MCF 10A (cell line): ENCODE measurements around the gene MRPL24. TPM values are rescaled to one million over a fixed set of nuclear protein-coding genes. Genes with fewer than 3 reads are reported as not detected.

Source experiments
- BruUV-seq: library from RNA; stranded (reverse); fragments of 400-500 nt; replicated peaks from 2 replicates; lab custom pipeline; 2021; lab: Mats Ljungman, UMichigan
- CTCF ChIA-PET: fragments of 300-600 bp; sonication (Branson Sonifier 250); formaldehyde crosslinking; extraction: SDS; loops from one replicate; lab custom pipeline; 2021; ENCODE audit warnings: antibody characterized with exemption, inconsistent platforms; lab: Yijun Ruan, JAX
- POLR2A ChIA-PET: fragments of 300-600, 350-650 bp; sonication (Branson Sonifier 250); formaldehyde crosslinking; extraction: SDS; loops from one replicate; lab custom pipeline; 2020; ENCODE audit warnings: antibody characterized with exemption, inconsistent platforms; lab: Yijun Ruan, JAX
- DNase-seq: peaks from one replicate; pipeline ENCODE4 v3.0.0-alpha.2; 2018; ENCODE audit not compliant: unreplicated experiment
- H3K27ac Mint-ChIP-seq: one replicate; pipeline ENCODE4 v1.8.0; 2022; ENCODE audit warnings: mild to moderate bottlenecking, low read depth, mixed read lengths; ENCODE audit not compliant: unreplicated experiment
- H3K27me3 Mint-ChIP-seq: one replicate; pipeline ENCODE4 v1.8.0; 2022; ENCODE audit warnings: mixed read lengths; ENCODE audit not compliant: insufficient read depth, unreplicated experiment
- H3K36me3 Mint-ChIP-seq: one replicate; pipeline ENCODE4 v1.8.0; 2022; ENCODE audit warnings: mild to moderate bottlenecking, moderate library complexity, mixed read lengths; ENCODE audit not compliant: insufficient read depth, unreplicated experiment
- H3K4me1 Mint-ChIP-seq: one replicate; pipeline ENCODE4 v1.8.0; 2022; ENCODE audit warnings: mixed read lengths; ENCODE audit not compliant: insufficient read depth, unreplicated experiment
- H3K4me3 Mint-ChIP-seq: one replicate; pipeline ENCODE4 v1.8.0; 2022; ENCODE audit warnings: mild to moderate bottlenecking, moderate library complexity, mixed read lengths; ENCODE audit not compliant: unreplicated experiment
- H3K9me3 Mint-ChIP-seq: one replicate; pipeline ENCODE4 v1.8.0; 2022; ENCODE audit warnings: mixed read lengths; ENCODE audit not compliant: unreplicated experiment
- CTCF ChIP-seq: fragments of 200-600 bp; IDR thresholded peaks from one replicate; pipeline ENCODE4 v1.8.0; 2022; ENCODE audit warnings: antibody characterized with exemption, mild to moderate bottlenecking; ENCODE audit not compliant: unreplicated experiment
- intact Hi-C: fragments of 100-400 bp; cut with micrococcal nuclease; formaldehyde crosslinking; loops from 2 replicates; pipeline ENCODE4 v1.14.1; 2022
- total RNA-seq: library from RNA; stranded (reverse); gene quantifications from 2 replicates; pipeline ENCODE4 v1.2.3, GENCODE V29; 2022

MRPL24 gene
- total RNA-seq, 1 experiment from 2014 or later = 233 TPM

GRCh38 chr1:156727926-156728598 lies 12.8 kb downstream of the MRPL24 start, which contains the start of gene METTL25B:
TSS of gene METTL25B (plus strand) at chr1:156728469. CDS start at chr1:156729105, 636 bp downstream.
- Mint-ChIP-seq H3K4me3 (no peak within 1 kb of the TSS), H3K27me3 (no peaks in the 10 kb centered on the region), H3K9me3 (no peaks in the 10 kb centered on the region), H3K4me1 (peaks cover 32% of the 10 kb centered on the region), H3K36me3 (peaks cover 13% of the 10 kb centered on the region), H3K27ac (no peak within 1 kb of the TSS)
- BruUV-seq = no TSS peak
- POLR2A ChIA-PET = interaction anchor here (0.7 to 8.9 kb wide), 30 partner anchors 8 to 271 kb away, joined by 3 to 231 read pairs (median 5); partner anchors contain the start of genes HDGF, MRPL24, NAXE and PRCC
- TF ChIP-seq CTCF = no peak
- intact Hi-C loops = no loop called here
- CTCF ChIA-PET = interaction anchor here (0.6 to 39.7 kb wide), 18 partner anchors 15 to 199 kb away, joined by 4 to 2415 read pairs (median 24); partner anchors contain the start of genes CRABP2, HDGF, MRPL24 and NES
- DNase-seq = peak; percentile 88

- Mint-ChIP-seq H3K27me3 (no peaks in the 10 kb centered on the region), H3K9me3 (no peaks in the 10 kb centered on the region), H3K27ac (no peak overlapping the region), H3K4me1 (peaks cover 32% of the 10 kb centered on the region), H3K4me3 (no peak overlapping the region), H3K36me3 (peaks cover 13% of the 10 kb centered on the region)
- TSS peak; percentile 51 for BruUV-seq
- no peak for TF ChIP-seq CTCF
- no peak for DNase-seq
- CTCF ChIA-PET = interaction anchor here (0.6 to 39.7 kb wide), 28 partner anchors 8 to 229 kb away, joined by 3 to 2415 read pairs (median 14); partner anchors contain the start of genes CRABP2, HDGF, INSRR and MRPL24
- POLR2A ChIA-PET = interaction anchor here (0.6 to 8.9 kb wide), 20 partner anchors 9 to 429 kb away, joined by 3 to 231 read pairs (median 8); partner anchors contain the start of genes HDGF, MRPL24, NAXE and PRCC
- intact Hi-C loops = no loop called here
Measured at GRCh38 chr1:156727492-156727891, 13.4 kb downstream of the MRPL24 start.

- DNase-seq = peak; percentile 92
- peaks cover 13% of the 10 kb centered on the region for H3K36me3 Mint-ChIP-seq
- H3K9me3 Mint-ChIP-seq = no peaks in the 10 kb centered on the region
- H3K27me3 Mint-ChIP-seq = no peaks in the 10 kb centered on the region
- no peak overlapping the region for H3K4me3 Mint-ChIP-seq
- no TSS peak for BruUV-seq
- ChIA-PET POLR2A (interaction anchor here (0.6 to 8.9 kb wide), 28 partner anchors 9 to 443 kb away, joined by 3 to 231 read pairs (median 6); partner anchors contain the start of genes HDGF, MRPL24, NAXE and PRCC), CTCF (interaction anchor here (0.6 to 39.7 kb wide), 66 partner anchors 9 to 413 kb away, joined by 3 to 2415 read pairs (median 5); partner anchors contain the start of genes CCT3, CRABP2, HAPLN2 and HDGF)
- peak; percentile 84 for TF ChIP-seq CTCF
- H3K4me1 Mint-ChIP-seq = peaks cover 32% of the 10 kb centered on the region
- H3K27ac Mint-ChIP-seq = no peak overlapping the region
- intact Hi-C loops = loop anchor here (1.0 kb wide), 9 partner anchors 16 to 201 kb away; partner anchors contain the start of genes HDGF, NTRK1 and PRCC
Measured at GRCh38 chr1:156726549-156727226, 14.2 kb downstream of the MRPL24 start.
